DOHH2 (cell line): ENCODE data around the gene HEXIM1.

Source experiments
- CTCF ChIP-seq: fragments of 200-600 bp; sonication (generic); IDR thresholded peaks from one replicate; pipeline ENCODE4 v1.5.1; 2014; ENCODE audit warnings: antibody characterized with exemption, mild to moderate bottlenecking, low read depth, low read length; ENCODE audit not compliant: poor library complexity, severe bottlenecking
- EZH2phosphoT487 ChIP-seq: fragments of 200-600 bp; sonication (generic); IDR thresholded peaks from 2 replicates; pipeline ENCODE4 v1.6.1; 2017; ENCODE audit warnings: borderline replicate concordance, mild to moderate bottlenecking, antibody characterized with exemption, low read length, moderate library complexity, mixed read lengths

- TF ChIP-seq EZH2phosphoT487 (no peak), CTCF (no peak)
These were observed 52.4 kb downstream of the HEXIM1 start for GRCh38 chr17:45200701-45201100.
